Endometrium (tissue), 2 donors: Measurements from ENCODE around the gene ZBTB7C.
"Not testable (repeated sequence)": the region's sequence is repeated elsewhere in the genome, so short reads cannot be mapped to it uniquely, and the experiment has no call there.

Source experiments
- FAIRE-seq: peaks from 2 replicates; lab custom pipeline; 2012; peaks lifted over from hg19 to GRCh38; lab: Jason Lieb, UNC
- donor health status: control.
- donor health status: control.

The ZBTB7C gene

GRCh38 chr18:48408727-48409590 lies at the start of gene ZBTB7C:
TSS of gene ZBTB7C (minus strand) at chr18:48409383.
- FAIRE-seq: no peak

- FAIRE-seq: no peak
Observed at GRCh38 chr18:48456838-48457237, 47.7 kb upstream of the ZBTB7C start.

GRCh38 chr18:48455555-48456478 lies 46.6 kb upstream of the ZBTB7C start:
- no peak for FAIRE-seq

- FAIRE-seq: no peak
Observed at GRCh38 chr18:48454261-48454757, 45.1 kb upstream of the ZBTB7C start.

GRCh38 chr18:48453330-48454066 lies 44.3 kb upstream of the ZBTB7C start:
- no peak for FAIRE-seq

DNA sequence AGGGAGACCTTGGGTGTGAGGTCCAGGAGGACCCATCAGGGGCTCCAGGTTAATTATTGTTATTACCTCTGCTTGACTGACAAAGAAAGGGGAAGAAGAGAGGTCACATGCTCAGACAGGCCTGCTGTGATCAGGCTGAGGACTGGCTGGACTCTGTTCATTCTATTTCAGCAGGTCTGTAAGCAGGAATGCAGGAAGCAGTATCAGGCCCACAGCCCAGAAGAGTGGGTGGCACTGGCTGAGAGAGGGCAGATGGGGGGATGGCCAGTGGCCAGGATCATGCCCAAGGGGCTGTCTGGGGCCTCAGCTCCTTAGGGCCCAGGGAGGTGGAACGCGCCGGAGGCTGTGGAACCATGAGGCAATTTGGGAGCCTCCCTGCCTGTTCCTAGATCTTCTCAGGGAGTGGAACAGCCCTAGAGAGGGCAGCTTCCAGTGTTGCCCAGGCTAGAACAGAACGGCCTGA lies 43.7 kb upstream of the ZBTB7C start:
- no peak for FAIRE-seq

- FAIRE-seq: no peak
Observed at GRCh38 chr18:48450685-48451084, 41.5 kb upstream of the ZBTB7C start.

DNA sequence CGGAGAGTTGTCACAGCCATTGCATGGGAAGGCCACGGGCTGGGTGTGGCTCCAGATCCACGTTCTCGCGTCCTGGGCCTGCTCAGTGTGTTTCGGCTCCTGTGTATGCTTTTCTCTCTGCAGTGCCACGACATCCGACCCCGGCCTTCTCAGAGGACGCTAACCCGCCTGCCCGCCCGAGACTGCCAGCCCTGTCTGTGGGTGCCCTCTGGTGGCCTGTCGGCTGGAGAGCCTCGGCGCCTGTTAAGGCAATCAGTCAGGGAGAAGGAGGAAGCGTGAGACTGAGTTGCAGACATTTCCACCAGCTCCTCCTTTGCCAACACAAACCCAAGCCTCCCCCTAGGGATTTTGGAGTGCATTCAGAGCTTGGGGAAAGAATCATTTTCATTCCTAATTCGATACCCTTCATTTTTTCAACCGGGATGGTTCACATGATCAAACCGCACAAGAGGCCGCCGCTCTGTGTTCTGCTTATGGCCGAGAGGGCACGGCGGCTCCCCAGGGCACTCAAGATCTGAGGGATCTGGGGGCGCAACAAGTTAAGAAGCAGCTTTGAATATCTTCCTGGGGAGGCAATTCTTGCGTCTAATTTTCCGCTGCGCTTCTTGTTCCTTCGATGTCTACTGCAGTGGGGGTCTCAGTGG lies 37.5 kb upstream of the ZBTB7C start:
- no peak for FAIRE-seq

DNA sequence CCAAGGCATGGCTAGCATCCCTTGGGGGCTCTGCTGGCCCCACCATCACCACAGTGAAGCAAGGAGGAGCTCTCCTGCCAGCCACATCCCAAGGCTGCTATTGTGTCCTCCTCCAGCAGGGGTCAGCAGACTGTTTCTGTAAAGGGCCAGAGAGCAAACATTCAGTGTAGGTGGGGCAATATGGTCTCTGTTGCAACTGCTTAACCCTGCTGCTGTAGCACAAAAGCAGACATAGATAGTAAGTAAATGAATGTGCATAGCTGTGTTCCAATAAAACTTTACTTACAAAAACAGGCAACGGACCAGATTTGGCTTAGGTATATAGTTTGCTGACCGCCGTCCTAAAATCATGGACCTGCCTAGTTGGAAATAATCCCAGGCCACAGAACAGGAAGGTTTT lies 36.4 kb upstream of the ZBTB7C start:
- no peak for FAIRE-seq

GRCh38 chr18:48442761-48443160 lies 33.6 kb upstream of the ZBTB7C start:
- no peak for FAIRE-seq

DNA sequence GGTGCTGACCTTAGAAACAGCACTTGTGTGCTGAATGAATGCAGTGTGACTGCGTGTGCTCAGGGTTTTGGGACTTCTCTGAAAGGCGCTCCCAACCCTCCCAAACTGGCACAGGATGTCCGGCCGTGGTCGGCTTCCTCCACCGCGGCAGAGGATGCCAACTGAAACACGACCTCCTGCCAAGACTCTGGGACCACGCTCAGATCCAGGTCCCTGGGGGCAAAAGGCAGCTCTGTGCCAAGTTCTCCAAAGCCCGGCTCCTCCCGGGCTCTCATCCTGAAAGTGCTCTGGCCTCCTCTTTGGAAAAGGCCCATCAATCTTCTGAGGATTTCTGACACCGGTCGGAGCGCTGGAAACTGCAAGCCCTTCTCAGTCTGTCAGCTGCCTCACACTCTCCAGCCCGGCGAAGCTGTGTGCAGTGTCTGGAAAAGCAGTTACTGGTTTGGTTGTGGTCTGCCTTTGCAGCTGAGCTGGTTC lies 32.3 kb upstream of the ZBTB7C start:
- no peak for FAIRE-seq

- FAIRE-seq: no peak
Observed at GRCh38 chr18:48440924-48441323, 31.7 kb upstream of the ZBTB7C start.

DNA sequence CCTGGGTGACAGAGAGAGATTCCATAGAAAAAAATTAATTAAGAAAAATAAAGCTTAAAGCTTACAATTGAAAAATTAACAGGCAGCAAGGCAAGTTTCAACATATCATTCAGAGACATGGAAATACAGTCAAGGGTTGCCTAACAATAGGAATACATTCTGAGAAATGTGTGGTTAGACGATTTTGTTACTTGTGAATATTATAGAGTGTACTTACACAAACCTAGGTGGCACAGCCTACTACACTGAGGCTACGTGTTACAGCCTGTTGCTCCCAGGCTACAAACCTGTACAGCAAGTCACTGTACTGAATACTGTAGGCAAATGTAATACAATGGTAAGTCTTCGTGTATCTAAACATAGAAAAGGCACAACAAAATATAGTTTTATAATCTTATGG lies 27.7 kb upstream of the ZBTB7C start:
- no peak for FAIRE-seq

GRCh38 chr18:48434382-48434781 lies 25.2 kb upstream of the ZBTB7C start:
- not testable (repeated sequence) for FAIRE-seq

- FAIRE-seq: no peak
Observed at GRCh38 chr18:48433541-48433940, 24.4 kb upstream of the ZBTB7C start.

- FAIRE-seq: no peak
Observed at GRCh38 chr18:48430150-48430549, 21.0 kb upstream of the ZBTB7C start.

DNA sequence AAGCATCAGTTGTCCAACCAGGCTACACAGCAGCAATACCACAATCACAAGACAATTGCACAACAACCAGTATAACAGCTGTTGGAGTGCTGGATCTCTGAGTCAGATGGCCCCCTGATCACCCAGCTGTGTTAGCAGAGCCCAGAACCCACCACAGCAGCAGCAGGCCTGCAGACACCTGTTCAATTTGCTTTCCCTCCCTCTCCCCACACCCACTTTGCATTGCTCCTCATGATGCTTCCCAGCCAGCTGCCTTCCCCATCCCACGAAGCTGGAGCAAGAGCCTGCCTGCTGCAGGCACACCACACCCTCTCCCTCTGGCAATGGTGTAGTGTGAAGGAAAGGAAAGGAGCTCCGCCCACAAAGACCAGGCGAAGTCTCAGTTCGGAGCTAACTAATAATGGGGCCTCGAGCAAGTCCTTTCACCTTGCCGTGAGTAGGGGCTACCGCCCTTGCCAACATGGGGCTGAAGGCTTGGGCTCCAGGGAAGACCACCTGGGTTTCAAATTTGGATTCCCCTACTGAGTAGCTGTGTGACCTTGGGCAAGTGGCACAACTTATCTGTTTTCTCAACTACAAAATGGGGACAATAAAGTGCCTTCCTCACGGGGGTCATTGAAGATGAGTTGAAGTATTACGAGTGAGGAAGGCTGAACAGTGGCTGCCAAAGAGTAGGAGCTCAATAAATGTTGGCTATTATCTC lies 19.4 kb upstream of the ZBTB7C start:
- no peak for FAIRE-seq

DNA sequence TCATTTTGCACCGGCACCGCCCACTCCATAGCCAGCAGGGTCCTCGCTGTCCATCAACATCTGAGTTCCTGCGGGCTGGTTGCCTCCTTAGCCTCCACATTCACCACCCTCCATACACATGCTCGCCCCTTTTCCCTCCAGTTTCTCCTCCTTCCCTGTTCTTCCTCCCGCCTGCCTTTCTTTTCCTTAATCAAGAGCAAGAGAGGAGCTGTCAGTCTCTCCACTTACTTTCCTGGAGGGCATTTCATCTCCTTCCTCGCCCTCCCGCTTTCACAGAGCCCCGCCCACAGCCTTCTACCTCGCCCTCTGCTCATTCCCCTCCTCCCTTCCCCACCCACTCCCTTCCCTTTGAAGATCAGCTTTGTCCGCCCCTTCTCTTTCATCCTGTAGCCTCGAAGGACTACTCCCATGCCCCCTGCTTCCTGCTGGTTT lies 13.8 kb upstream of the ZBTB7C start:
- no peak for FAIRE-seq

DNA sequence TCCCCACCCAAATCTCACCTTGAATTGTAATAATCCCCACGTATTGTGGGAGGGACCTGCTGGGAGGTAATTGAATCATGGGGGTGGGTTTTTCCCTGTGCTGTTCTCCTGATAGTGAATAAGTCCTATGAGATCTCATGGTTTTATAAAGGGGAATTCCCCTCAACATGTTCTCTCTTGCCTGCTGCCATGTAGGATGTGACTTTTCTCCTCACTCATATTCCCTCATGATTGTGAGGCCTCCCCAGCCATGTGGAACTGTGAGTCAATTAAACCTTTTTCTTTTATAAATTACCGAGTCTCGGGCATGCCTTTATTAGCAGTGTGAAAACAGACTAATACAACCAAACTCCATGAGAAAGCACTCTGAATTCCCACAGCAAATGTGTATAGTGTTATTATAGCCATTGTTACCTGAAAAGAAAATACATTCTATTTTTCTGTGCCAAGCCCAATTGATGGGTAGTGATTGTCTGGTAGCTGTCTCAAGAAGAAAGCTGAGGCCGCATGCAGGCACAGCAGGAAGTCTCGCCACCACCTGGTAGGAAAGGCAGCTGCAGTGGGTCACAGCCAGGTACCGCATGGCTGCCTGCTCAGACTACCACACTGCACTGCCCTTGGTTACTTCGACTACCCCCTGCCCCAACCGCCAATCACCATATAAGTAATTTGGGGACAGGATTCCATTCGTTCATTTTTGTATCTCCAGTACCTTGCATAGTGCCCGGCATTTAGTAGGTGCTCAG lies 10.3 kb upstream of the ZBTB7C start:
- no peak for FAIRE-seq
